ENCODE data around the gene NMUR1.

Gene NMUR1

DNA sequence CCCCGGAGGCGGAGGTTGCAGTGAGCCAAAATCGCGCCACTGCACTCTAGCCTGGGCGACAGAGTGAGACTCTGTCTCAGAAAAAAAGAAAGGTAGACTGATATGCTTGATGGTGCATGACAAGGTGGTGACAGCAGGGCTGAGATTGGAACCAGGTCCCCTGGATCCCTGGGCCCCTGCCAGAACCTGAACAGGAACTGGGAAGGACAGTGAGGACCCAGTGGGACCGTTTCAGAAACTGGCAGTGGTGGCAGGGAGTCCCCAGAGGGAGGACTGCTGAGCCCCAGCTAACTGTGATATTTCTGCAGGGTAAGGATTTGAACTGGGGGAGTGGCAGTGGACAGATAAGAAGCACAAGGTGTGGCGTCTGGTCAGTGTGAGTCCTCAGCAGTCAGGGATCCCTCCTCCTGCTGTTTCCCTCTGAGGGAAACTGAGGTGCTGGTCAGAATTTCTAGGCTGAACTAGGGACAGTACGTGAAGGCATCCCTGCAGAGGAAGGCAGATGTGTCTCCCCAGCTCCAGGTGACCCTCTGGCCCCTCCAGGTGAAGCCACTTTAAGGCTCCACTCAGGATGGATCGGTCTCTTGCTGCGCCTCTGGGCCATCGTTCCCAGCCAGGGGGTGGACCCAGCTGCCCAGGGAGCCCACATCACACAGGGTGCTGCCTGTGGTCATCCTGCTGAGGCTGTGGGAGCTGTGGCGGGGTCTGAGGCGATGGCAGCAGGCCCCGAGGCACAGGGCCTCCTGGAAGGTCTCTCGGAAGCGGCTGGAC, 5.6 kb downstream of the NMUR1 start:
- DNase-seq: no peak

GRCh38 chr2:231523451-231524285, 6.6 kb downstream of the NMUR1 start:
- peak; percentile 16 for DNase-seq

DNA sequence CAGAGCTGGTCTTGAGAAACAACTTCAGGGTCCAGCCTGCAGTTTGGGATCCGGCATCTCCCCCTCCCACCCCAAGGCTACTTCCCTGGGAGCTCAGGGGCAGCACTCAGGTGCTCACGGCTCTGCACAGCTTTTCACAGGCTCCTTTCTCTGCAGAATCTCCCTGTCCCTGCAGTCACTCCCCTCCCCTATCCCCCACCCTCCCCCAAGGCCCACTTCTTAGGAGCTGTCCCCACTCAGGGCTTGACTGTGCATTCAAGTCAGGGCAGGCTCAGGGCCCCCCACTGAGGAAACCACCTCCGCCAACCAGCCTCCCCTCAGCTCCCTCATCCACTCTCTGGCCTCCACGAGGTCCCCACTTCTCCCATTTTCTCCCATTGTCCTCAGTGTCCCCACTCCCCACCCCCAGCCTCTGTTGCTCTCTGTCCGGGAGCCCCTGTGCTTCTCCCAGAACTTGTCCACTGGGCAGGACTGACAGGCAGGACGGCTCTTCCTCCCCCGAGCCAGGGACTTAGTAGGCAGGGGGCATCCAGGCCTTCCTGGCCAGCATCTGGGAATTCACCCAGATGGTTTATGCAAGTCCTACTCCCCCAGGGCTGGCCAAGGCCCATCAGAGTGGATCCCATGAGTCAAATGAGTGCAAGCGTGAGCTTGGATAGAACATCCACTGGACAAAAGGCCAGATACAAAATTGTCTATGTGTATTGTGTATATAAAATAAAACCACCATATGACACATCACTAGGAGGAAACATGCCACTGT, 7.6 kb downstream of the NMUR1 start:
- no peak for DNase-seq

GRCh38 chr2:231521443-231521842, 8.8 kb downstream of the NMUR1 start:
- DNase-seq: no peak

- no peak for DNase-seq
Measured at GRCh38 chr2:231519975-231520555, 10.2 kb downstream of the NMUR1 start.

DNA sequence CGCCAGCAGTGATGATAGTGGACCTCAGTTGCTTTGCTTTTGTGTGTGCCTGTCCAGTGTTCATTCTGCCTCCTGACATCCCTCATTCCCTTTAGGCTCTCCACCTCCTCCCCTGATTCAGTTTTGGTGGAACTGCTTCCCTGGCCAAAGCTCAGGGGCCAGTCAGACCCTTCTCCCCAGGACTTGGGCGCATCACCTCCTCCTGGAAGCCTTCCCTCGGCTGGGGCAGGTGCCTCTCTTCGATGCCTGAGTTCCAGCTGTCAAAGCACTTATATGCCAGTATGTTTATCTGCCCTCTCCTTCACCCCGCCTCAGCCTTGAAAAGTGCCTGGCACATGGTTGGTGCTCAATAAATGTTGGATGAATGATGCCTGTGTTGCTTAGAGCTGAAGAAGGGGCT, 11.5 kb downstream of the NMUR1 start:
- no peak for DNase-seq

GRCh38 chr2:231515603-231516002, 14.6 kb downstream of the NMUR1 start:
- no peak for DNase-seq

- no peak for DNase-seq
Measured at GRCh38 chr2:231514951-231515297, 15.3 kb downstream of the NMUR1 start.

DNA sequence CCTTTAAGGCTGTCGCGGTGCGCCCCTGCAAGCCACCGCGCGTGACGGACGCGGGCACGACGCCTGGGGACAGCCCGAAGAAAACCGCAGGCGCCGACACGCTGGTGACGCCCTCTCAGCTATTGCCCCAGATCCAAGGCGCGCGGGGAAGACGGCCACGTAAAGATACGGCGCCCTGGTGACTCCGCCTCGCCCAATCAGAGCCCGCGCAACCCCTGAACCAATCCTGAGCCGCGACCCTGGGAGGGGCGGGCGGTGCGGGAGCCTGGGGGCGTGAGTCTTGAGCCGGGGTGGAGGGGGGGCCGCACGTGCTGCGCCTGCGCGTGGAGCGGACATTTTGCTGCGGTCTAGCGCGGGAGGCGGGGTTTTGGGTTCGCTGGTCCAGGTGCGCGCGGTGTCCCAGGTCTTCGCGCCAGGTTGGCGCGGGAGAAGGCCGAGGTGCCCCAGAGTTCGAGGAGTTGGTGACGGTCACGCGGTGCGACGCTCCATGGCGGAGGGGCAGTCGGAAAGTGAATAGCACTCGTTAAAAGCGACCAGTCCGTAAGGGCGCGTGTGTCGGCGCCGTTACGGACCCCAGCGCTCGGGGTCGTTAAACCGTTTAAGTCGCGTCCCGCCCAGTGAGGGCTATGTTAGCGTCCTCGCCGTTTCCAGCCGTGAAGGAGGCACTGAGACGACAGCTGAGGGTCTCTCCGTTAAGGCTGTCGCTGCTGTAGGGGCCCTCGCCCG, 15.9 kb downstream of the NMUR1 start:
- DNase-seq: peak; percentile 99

GRCh38 chr2:231513746-231514224, 16.5 kb downstream of the NMUR1 start:
- DNase-seq: no peak

GRCh38 chr2:231512222-231512621, 18.0 kb downstream of the NMUR1 start:
- no peak for DNase-seq

- DNase-seq: no peak
Measured at GRCh38 chr2:231503766-231504165, 26.5 kb downstream of the NMUR1 start.

- DNase-seq: no peak
Measured at GRCh38 chr2:231502596-231502995, 27.6 kb downstream of the NMUR1 start.

DNA sequence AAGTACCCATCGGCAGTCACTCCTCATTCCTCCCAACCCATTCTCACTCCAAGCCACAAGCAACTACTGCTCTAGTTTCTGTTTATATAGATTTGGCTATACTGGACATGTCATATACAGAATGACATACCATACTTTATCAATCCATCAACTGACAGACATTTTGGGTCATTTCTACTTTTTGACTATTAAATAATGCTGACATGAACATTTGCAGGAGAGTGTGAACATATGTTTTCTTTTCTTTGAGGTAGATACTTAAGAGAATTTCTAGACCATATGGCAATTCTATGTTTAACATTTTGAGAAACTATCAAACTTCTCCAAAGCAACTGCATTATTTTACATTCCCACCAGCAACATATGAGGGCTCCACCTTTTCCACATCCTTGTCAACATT, 32.6 kb downstream of the NMUR1 start:
- no peak for DNase-seq

DNA sequence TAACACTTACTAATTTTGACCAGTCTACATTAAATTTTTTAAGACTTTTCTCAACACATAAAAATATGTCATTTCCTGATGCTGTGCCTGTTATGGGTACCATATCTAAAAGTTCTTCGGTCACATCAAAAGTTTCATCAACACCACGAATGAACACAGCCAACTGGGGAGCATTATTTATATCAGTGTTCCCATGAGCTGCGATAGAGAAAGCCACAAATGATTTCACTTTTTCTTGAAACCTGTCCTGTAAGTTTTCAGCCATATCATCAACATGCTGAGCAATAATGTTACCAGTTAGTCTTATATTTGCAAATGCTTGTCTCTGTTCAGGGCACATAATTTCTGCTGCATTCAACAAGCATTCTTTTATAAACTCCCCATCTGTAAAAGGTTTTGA, 35.6 kb downstream of the NMUR1 start:
- no peak for DNase-seq

DNA sequence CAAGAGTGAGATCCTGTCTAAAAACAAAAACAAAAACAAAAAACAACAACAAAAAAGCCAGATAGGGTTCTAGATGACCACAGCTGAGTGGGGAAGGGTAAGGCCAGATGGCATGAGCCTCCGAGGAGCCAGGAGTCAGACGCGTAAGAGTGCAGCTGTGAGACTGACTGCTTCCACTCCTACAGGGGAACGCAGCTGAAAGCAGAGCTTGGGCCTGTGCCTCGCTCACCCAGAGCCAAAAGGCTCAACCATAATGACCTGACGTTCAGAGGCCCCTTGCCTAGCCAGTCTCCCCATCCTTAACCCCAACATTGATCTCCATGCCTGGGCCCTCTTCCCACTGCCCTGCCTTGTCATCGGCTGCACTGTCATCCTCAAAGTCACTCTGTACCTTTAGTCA, 39.4 kb downstream of the NMUR1 start:
- DNase-seq: no peak

DNA sequence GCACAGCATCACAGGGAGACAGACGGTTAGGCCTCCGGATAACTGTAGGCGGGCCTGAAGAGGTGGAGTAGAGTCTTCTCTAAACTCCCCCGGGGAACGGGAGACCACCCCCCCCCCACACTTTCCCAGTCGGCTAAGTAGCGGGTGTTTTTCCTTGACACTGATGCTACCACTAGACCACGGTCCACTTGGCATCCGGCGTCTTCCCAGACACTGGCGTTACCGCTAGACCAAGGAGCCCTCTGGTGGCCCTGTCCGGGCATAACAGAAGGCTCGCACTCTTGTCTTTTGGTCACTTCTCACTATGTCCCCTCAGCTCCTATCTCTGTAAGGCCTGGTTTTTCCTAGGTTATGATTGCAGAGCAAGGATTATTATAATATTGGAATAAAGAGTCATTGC, 40.3 kb downstream of the NMUR1 start:
- no peak for DNase-seq

- no peak for DNase-seq
Measured at GRCh38 chr2:231488331-231488730, 41.9 kb downstream of the NMUR1 start.

DNA sequence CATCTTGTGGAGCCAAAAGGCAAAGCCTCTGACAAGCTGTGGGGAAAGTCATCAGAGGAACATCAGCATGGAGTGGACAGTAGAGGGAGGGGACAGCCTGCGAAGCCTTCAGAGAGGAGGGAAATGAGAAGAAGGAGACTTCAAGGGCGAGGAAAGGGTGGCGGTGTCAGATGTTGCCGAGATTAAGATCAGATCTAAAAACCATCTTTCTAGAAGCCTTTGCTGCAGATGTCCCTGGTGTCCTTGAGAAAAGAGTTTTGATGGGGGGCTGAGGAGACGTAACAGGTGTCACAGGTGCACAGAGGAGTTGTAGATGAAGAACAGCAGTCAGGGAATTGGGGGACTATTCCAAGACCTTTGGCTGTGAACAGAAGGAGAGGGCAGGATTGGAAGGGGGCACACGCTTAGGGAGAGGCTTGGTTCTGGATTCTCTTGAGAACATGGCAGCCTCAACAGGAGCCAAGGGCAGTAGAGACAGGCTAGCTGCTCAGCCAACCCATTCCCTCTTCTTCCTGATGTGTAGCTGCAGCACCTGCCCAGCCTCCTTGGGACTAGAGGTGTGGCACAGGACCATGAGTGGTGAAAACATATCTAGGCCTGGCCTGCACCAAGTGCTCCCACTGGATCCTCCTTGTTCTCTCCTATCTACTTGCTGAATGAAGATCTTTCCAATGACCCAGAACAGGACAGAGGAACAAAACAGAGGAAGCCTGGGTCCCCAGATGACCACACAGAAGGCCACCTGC, 43.2 kb downstream of the NMUR1 start:
- DNase-seq: no peak

- DNase-seq: peak; percentile 26
Measured at GRCh38 chr2:231483398-231484329, 46.6 kb downstream of the NMUR1 start.
